ENCODE results near the gene ANKRD16.
"Not testable (repeated sequence)": the region's sequence is repeated elsewhere in the genome, so short reads cannot be mapped to it uniquely, and the experiment has no call there.

The ANKRD16 gene

DNA sequence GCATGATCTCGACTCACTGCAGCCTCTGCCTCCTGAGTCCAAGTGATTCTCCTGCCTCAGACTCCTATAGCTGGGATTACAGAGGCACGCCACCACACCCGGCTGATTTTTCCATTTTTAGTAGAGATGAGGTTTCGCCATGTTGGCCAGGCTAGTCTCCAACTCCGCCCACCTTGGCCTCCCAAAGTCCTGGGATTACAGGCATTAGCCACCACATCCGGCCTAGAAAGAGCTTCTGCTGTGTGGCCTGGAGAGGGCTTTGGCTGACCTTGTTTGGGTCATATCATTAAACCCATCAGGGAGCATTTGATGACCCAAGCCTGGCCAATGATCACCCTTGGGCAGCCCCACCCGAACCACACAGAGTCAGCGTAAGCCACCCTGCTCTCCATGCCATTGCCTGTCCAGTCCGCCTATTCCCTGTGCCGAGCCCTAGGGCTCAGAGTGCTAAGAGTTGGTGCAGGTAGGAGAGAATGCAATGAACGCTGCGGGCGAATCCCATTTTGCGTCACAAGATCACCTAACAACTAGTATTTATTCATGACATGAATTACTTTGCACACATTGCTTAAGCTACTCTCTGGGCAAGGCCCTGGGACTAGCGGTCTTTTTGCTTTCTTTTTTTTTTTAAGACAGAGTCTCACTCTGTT is 54.1 kb downstream of the ANKRD16 start:
- DNase-seq (ENCODE audit: low read depth), result no peak

DNA sequence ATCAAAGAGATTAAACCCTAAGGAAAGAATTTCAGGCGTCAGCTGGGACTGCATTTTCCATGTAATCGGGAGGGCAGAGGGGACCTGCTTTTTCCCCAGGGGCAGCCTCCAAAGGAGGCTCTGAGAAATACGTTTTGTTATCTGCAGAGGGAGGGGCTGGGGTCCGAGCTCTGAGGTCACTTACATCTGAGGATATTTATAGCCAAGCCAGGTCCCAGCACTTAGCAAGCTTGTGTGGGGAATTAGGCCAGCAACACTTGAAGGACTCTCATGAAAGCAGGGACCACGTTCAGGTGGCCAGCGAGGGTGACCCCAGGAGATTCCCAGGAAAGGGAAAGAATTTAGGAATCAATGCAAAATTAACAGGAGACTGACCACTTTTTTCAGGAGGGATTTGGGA is 55.9 kb downstream of the ANKRD16 start:
- DNase-seq (ENCODE audit: low read depth), result no peak

DNA sequence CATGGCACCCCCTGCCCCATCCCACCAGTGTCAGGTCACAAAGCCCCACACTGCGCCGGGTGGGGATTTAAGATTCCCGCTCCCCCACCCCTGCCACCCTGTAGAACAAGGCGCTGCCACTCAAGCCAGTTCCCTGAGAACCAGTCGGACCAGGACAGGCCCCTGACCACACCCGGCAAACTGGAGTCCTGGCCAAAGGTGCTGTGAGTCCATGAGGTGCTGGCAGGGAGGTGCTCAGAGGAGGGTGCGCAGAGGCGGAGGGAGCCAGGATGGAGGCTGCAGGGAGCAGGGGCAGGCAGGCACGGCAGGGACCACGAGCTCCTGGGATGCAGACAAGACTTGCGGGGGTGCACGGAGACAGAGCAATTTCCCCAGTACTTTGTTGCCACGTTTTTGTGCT is 56.7 kb downstream of the ANKRD16 start:
- DNase-seq (ENCODE audit: low read depth), result no peak

DNA sequence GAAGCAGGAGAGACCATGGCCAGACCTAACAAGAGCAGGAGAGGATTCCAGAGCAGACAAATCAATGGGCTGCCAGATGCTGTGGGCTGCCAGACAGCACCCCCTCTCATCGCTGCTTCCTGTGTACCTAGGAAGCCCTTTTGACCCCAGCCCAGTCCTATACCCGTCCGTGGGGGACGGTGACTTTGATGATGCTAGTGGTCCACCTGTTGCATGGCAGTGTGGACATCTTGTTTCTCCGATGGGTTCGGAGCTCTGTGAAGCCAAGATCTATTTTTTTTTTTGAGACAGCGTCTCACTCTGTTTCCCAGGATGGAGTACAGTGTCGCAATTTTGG is 58.3 kb downstream of the ANKRD16 start:
- no peak for DNase-seq (ENCODE audit: low read depth)

DNA sequence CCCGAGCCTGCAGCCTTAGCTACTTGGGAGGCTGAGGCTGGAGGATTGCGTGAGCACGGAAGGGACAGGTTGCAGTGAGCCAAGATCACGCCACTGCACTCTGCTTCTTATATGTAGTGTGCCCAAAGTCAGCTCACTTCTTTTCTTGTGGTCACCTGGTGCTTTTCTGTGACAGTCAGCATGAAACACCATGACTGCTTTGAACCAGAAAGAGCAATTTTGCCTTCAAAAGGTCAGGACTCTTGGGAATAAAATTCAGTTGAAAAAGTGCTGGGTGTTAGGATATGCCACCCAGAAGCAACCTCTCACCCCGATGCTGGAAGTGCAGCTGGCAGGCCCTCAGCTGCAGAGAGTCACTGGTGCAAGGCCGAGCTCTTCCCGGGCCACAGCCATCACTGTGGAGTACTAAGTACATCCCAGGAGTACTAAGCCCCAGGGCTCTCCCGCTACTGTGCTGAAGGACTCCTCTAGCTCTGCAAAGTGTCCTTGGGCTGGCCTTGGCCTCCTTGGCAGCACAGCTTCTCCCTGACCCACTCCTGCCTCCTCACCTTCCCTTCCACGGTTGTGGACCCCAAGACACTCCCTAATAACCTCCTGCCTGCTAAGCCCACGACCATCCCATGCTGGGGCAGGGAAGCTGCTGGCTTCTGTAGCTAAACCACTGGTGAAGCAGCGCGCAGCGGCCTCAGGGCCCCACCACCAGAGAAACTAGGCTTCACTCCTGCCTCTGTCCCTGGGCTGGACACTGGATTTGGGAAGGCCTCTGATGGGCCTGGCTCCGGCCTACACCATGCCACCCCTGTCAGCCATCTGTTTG is 58.9 kb downstream of the ANKRD16 start:
- DNase-seq (ENCODE audit: low read depth), result no peak

DNA sequence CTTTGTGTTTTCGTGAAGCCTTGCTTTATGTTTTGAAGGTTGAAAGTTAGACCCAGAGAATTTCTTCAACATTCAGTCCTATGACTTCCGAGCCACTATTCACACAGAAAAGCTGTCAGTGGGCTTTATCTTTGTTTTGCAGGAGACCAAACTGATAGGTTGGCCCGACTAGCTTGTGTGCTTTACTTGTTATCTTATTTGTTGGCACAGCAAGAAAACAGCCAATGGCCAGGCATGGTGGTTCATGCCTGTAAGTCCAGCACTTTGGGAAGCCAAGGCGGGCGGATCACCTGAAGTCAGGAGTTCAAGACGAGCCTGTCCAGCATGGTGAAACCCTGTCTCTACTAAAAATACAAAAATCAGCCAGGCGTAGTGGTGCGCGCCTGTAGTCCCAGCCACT is 60.4 kb downstream of the ANKRD16 start:
- no peak for DNase-seq (ENCODE audit: low read depth)

DNA sequence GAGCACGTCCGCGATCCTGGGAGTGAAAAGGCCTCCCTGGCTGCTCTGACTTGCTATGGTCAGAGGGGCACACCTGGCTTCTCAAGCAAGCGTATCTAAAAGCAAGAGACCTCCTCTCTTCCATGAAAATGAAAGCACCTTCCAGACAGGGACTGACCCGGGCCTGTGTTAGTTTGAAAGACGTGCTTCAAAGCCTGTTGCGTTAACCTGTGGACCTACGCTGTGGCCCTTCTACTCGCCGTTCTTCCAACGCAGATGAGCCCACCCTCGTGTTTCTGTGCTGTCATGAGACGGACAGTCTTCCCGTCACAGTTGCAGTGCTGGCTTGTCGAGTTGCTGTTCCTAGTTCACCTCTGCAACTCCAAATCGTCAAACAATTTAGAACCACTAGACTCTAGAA is 61.0 kb downstream of the ANKRD16 start:
- DNase-seq (ENCODE audit: low read depth), result no peak

DNA sequence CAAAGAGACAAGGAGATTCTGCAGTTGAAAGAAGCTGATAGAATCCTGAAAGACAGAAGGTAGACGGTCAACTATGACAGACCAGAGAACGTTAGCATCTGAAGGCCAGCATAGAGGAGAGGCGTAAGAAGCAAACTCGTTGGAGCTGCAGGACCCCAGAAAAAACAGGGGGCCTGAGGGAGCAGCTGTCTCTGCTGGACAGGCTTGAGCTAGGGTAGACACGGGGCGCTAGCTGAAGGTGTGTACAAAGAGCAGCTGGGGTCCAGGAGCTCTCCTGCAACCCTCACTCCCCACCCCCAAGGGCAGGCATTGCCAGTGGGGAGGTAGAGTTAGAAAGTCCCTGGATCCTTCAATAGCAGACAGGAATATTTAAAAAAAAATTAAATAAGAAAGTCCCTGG is 61.9 kb downstream of the ANKRD16 start:
- DNase-seq (ENCODE audit: low read depth), result no peak

DNA sequence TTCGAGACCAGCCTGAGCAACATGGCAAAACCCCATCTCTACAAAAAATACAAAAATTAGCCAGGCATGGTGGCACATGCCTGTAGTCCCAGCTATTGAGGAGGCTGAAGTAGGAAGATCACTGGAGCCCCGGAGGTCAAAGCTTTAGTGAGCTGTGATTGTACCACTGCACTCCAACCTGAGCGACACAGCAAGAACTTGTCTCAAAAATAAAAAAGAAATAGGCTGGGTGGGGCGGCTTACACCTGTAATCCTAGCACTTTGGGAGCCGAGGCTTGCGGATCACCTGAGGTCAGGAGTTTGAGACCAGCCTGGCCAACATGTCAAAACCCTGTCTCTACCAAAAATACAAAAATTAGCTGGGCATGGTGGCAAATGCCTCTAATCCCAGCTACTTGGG is 63.2 kb downstream of the ANKRD16 start:
- DNase-seq (ENCODE audit: low read depth), result not testable (repeated sequence)

DNA sequence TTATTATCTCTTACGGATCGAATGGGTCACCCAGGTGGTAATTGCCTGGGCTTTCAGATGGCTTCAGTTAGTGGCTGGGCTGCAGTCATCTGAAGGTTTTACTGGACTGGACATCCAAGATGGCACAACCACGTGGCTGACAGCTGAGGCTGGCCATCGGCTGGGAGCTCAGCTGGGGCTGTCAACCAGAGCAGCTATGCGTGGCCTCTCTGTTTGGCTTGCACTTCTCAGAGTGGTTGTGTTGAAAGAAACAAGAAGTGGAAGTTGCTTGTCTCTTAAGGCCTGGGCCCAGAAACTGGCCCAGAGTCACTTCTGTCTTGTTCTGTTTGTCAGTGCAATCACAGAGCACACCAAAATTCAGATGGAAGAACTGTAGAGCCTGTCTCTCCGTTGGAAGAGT is 70.8 kb downstream of the ANKRD16 start:
- no peak for DNase-seq (ENCODE audit: low read depth)

DNA sequence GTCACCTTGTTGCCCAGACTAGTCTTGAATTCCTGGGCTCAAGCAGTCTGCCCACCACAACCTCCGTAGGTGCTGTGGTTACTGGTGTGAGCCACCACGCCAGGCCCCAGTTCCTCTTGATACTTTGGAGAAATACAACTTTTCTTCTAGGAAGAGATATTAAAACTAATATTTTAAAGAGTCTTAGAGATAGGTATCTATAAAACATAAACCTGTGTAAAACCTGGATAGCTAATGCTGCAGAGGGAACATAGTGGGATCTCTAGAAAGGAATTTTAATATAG is 71.7 kb downstream of the ANKRD16 start:
- no peak for DNase-seq (ENCODE audit: low read depth)

DNA sequence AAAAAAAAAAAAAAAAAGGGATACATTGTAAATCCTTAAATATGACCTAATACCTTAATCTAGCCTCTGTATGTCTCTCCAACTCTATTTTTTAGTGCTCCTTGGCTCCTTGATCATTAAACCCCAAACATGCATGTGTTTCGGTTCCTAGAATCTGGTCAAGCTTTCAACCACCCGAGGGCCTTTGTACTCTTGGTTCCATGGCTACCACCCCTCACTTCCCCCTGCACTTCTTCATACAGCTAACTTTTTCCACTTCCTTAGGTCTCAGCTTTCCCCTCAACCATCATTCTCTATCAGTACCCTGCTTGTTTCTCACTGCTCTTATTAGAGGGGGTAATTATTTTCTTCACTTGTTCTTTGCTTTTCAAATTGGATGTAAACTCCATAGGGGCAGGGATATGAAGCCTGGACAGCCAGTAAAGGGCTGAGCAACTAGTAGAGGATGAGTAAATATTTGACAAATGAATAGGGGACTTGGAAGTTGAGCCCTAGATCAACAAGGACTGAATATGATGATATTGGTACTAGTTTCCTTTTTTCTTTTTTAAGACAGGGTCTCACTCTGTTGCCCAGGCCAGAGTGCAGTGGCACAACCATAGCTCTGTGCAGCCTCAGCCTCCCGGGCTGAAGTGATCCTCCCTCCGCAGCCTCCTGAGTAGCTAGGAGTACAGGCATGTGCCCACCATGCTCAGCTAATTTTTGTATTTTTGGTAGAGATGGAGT is 72.2 kb downstream of the ANKRD16 start:
- no peak for DNase-seq (ENCODE audit: low read depth)

DNA sequence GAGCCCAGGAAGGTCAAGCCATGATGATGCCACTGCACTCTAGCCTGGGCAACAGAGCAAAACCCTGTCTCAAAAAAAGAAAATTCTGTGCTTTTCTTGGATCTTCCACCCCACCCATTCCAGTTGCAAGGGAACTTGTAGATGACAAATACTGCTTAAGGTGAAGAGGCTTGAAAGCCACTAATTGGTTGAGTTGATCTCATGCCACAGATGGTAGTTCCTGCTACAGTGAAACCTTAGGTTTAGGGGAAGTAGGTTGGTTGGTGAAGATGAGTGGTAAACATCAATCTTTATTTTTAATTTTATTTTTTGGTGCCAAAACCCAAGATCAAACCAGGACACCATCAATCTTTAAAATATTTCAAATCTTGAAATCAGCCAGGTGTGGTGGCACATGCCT is 73.5 kb downstream of the ANKRD16 start:
- DNase-seq (ENCODE audit: low read depth), result no peak

DNA sequence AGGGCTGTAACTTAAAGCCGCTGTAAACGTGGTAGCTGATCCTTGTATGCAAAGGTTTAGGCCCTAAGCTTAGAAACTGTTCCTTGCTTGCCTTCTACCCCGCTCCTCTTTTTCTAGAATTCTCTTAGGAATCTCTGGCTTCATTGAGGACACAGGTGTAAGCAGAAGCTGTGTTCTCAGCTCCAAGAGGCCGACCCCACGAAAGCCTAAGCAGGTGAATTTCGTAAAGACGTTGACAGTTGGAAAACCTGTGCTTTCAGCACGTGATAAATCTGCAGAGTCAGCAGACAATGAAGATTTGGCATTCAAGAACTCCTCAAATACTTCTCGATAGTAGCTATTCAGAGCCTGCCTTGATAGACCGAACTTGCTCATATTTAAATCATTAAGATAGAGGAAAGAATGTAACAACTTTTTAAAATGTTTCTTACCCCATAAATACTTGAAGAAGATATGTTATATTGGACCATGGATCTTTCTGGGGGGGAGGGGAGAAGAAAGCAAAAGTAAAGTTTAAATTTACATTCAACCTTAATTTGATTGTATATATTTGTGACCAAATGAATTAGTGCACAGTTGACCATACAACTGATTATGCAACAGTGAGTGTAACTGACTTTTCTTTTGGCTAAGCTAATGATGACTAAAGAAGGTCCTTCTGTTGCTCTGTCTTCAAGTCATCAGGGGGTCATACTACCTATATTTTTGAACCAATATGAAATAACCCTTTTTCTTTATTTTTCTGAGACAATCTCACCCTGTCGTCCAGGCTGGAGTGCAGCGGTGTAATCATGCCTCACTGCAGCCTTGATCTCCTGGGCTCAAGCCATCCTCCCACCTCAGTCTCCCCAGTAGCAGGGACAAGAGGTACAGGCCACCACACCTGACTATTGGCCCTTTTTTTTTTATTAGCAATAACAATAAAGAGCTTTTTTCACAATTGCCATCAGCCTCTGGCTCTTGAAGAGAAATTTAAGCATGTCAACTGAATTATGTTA is 75.3 kb downstream of the ANKRD16 start:
- no peak for DNase-seq (ENCODE audit: low read depth)

DNA sequence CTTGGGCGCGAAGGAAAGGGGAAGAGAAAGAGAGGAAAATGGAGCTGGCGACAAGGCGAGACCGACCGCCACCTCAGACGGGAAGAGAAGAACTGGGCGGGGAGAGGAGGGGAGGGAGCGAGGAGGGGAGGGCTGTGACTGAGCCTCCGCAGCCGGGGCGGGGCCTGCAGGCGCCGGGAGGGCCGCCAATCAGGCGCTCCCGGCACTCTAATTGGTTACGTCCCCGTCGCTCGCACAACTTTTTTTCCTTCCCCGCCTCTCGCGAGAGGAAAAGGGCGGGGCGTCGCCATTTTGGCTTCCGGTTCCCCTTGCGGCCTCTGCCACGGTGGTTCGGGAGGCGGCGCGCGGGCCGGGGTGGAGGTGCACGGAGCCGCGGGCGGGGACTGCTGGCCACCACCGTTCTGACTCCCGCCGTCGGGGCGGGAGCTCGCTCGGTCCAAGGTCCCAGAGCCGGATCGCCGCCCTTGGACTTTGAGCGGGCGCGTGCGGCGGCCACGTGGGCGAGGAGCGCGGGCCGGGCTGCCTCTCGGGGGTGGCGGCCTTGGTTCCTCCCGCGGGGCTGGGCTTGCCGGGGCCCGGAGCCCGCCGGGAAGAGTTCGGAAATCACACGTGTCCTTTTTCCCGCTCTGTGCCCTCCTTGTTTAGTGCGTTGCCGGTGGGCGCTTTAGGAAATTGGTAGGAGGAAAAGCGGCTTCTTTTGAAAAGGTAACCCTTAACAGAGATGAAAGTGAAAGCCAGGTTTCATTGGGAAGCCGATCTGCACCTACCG is 76.2 kb downstream of the ANKRD16 start, which contains the start of gene GDI2:
TSS of gene GDI2 (minus strand) at position 94 of the 769 bp plus-strand sequence. CDS start 176 bp downstream, outside the sequence.
- peak; percentile 95 for DNase-seq (ENCODE audit: low read depth)

DNA sequence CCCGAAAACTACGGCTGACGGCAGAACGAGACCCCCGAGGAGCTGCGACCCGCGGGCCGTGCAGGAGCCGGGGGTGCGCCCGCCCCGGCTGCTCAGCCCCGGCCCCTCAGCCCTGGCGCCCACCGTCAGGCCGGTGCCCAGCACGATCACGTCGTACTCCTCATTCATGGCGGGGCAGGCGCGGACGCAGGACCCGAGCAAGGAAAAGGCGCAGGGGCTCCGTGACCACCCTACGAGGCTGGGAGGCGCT is 76.7 kb downstream of the ANKRD16 start:
- DNase-seq (ENCODE audit: low read depth), result no peak

DNA sequence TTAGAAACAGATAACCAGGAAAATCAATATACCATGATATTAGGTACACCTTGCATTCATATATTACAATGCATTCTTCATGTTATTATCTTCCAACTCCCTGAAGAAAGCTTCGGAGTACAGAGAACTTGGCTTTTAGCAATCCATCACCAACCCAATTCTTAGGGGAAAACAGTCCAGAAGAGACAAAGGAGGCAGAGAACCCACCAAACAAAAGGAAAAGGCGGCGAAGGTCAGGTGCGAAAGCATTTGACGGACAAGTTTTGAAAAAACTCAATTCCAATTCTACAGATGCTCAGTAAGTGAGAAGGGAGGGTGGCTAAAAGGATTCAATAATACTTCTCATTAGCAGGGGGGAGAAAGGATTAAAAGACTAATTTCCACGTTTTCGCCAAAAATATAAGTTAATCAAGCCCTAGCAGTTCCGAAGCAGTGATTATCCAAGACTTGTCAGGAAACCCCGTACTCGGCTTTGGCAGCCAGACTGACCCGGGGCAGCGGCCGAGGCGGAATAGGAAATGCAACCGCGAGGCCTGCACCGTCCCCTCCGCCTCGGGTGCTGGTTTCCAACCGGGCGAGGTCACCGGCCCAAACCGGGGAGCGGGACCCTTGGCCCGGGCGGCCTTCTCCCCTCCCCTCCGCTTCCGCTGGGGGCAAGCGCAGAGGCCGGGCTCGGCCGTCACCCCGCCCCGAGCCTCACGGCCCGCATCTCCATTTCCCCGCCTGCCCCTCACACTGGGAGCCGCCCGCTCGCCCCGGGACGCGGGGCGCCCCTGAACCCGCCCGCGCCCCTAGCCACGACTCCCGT is 77.2 kb downstream of the ANKRD16 start:
- peak; percentile 13 for DNase-seq (ENCODE audit: low read depth)
